HFFc6 (cell line): ENCODE measurements around the gene HS6ST3. TPM values are rescaled to one million over a fixed set of nuclear protein-coding genes. Genes with fewer than 3 reads are reported as not detected.

ENCODE experiments used
- DNase-seq: peaks from one replicate; pipeline ENCODE4 v3.0.0-alpha.2; 2018
- H3K27ac Mint-ChIP-seq: 2 replicates; pipeline ENCODE4 v1.8.0; 2020; ENCODE audit warnings: mild to moderate bottlenecking, mixed read lengths
- H3K27me3 Mint-ChIP-seq: 2 replicates; pipeline ENCODE4 v1.8.0; 2021; ENCODE audit warnings: mild to moderate bottlenecking, moderate library complexity, mixed read lengths; ENCODE audit not compliant: insufficient read depth
- H3K36me3 Mint-ChIP-seq: 2 replicates; pipeline ENCODE4 v1.8.0; 2021; ENCODE audit warnings: low read depth, mixed read lengths
- H3K4me1 Mint-ChIP-seq: 2 replicates; pipeline ENCODE4 v1.8.0; 2020; ENCODE audit warnings: low read depth, mixed read lengths
- H3K4me3 Mint-ChIP-seq: 2 replicates; pipeline ENCODE4 v1.8.0; 2020; ENCODE audit warnings: mild to moderate bottlenecking, moderate library complexity, mixed read lengths
- H3K9me3 Mint-ChIP-seq: 2 replicates; pipeline ENCODE4 v1.8.0; 2020; ENCODE audit warnings: mild to moderate bottlenecking, mixed read lengths
- total RNA-seq, 6 experiments: library from RNA; stranded (reverse); fragmentation: NEBNext Ultra II Directional; extraction: Animal tissue kit (Norgen Biotek cat#: 25700); gene quantifications; 2 replicates in 1 of 6; 3 replicates in 5 of 6; pipeline ENCODE4 v1.2.3, GENCODE V29; 2021
- TF ChIP-seq, protein P1 (sequence below): fragments of 200-600 bp; sonication (generic); IDR thresholded peaks from 2 replicates; pipeline ENCODE4 v1.5.0; 2021; ENCODE audit warnings: antibody characterized with exemption, mild to moderate bottlenecking

The HS6ST3 gene
- total RNA-seq, 6 experiments from 2014 or later: not detected

- no peaks in the 10 kb centered on the region for H3K9me3 Mint-ChIP-seq
- TF ChIP-seq, protein P1, sequence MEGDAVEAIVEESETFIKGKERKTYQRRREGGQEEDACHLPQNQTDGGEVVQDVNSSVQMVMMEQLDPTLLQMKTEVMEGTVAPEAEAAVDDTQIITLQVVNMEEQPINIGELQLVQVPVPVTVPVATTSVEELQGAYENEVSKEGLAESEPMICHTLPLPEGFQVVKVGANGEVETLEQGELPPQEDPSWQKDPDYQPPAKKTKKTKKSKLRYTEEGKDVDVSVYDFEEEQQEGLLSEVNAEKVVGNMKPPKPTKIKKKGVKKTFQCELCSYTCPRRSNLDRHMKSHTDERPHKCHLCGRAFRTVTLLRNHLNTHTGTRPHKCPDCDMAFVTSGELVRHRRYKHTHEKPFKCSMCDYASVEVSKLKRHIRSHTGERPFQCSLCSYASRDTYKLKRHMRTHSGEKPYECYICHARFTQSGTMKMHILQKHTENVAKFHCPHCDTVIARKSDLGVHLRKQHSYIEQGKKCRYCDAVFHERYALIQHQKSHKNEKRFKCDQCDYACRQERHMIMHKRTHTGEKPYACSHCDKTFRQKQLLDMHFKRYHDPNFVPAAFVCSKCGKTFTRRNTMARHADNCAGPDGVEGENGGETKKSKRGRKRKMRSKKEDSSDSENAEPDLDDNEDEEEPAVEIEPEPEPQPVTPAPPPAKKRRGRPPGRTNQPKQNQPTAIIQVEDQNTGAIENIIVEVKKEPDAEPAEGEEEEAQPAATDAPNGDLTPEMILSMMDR: no peak
- H3K36me3 Mint-ChIP-seq: no peaks in the 10 kb centered on the region
- H3K27me3 Mint-ChIP-seq: no peaks in the 10 kb centered on the region
- no peaks in the 10 kb centered on the region for H3K4me1 Mint-ChIP-seq
- no peak overlapping the region for H3K27ac Mint-ChIP-seq
- H3K4me3 Mint-ChIP-seq: no peak overlapping the region
- DNase-seq: no peak
These were observed 30.0 kb downstream of the HS6ST3 start for GRCh38 chr13:96119921-96120320.

GRCh38 chr13:96130818-96131340, 41.0 kb downstream of the HS6ST3 start:
- Mint-ChIP-seq H3K36me3 (no peaks in the 10 kb centered on the region), H3K4me3 (no peak overlapping the region)

GRCh38 chr13:96141032-96141431, 51.1 kb downstream of the HS6ST3 start:
- no peak for DNase-seq
- Mint-ChIP-seq H3K27ac (no peak overlapping the region), H3K27me3 (no peaks in the 10 kb centered on the region), H3K4me1 (no peaks in the 10 kb centered on the region), H3K36me3 (no peaks in the 10 kb centered on the region), H3K9me3 (no peaks in the 10 kb centered on the region; the same call in 1 of the 2 replicates), H3K4me3 (no peak overlapping the region)
- TF ChIP-seq, protein P1: peak; percentile 47; the same call in 1 of the 2 replicates

More at GRCh38 chr13:96130818-96131340, 41.0 kb downstream of the HS6ST3 start:
- TF ChIP-seq, protein P1: no peak
- no peak overlapping the region for H3K27ac Mint-ChIP-seq
- DNase-seq: no peak
- H3K9me3 Mint-ChIP-seq: no peaks in the 10 kb centered on the region
- H3K27me3 Mint-ChIP-seq: no peaks in the 10 kb centered on the region
- no peaks in the 10 kb centered on the region for H3K4me1 Mint-ChIP-seq

- H3K27me3 Mint-ChIP-seq: 0 out of 2 replicates have a peak, but pooled peaks cover 1% of the 10 kb centered on the region
- no peak for DNase-seq
- TF ChIP-seq, protein P1: no peak
- H3K27ac Mint-ChIP-seq: no peak overlapping the region
- no peaks in the 10 kb centered on the region for H3K4me1 Mint-ChIP-seq
- no peak overlapping the region for H3K4me3 Mint-ChIP-seq
- H3K9me3 Mint-ChIP-seq: peaks cover 15% of the 10 kb centered on the region
- no peaks in the 10 kb centered on the region for H3K36me3 Mint-ChIP-seq
These were observed 69.8 kb downstream of the HS6ST3 start for GRCh38 chr13:96159725-96160124.

- Mint-ChIP-seq H3K27me3 (0 out of 2 replicates have a peak, but pooled peaks cover under 1% of the 10 kb centered on the region), H3K36me3 (no peaks in the 10 kb centered on the region), H3K4me1 (no peaks in the 10 kb centered on the region), H3K9me3 (peaks cover 20% of the 10 kb centered on the region), H3K27ac (no peak overlapping the region), H3K4me3 (no peak overlapping the region)
- TF ChIP-seq, protein P1: no peak
- no peak for DNase-seq
These were observed 71.2 kb downstream of the HS6ST3 start for GRCh38 chr13:96161141-96161540.
